HepG2 (cell line): ENCODE measurements around the gene RHBDL1. TPM values are rescaled to one million over a fixed set of nuclear protein-coding genes. Genes with fewer than 3 reads are reported as not detected.

ENCODE experiments used
- ARHGAP35 ChIP-seq: sonication (generic); formaldehyde crosslinking; IDR thresholded peaks from 2 replicates; pipeline ENCODE4 v1.9.0; 2022; ENCODE audit warnings: mild to moderate bottlenecking, inconsistent platforms, moderate library complexity, missing genetic modification reagents, borderline replicate concordance
- CREBL2 ChIP-seq: sonication (generic); formaldehyde crosslinking; IDR thresholded peaks from 2 replicates; pipeline ENCODE4 v1.8.1; 2023; ENCODE audit warnings: missing genetic modification reagents, mild to moderate bottlenecking, borderline replicate concordance
- GATA4 ChIP-seq: sonication (generic); IDR thresholded peaks from 2 replicates; pipeline ENCODE4 v1.6.1; 2016; ENCODE audit warnings: antibody characterized with exemption, low read depth, borderline replicate concordance
- HOXA7 ChIP-seq: sonication (generic); formaldehyde crosslinking; IDR thresholded peaks from 2 replicates; pipeline ENCODE4 v1.8.1; 2022; ENCODE audit warnings: mild to moderate bottlenecking, missing genetic modification reagents, moderate library complexity
- NFYC ChIP-seq: IDR thresholded peaks from 2 replicates; pipeline ENCODE4 v1.6.1; 2016; ENCODE audit warnings: missing genetic modification reagents, missing compliant biosample characterization
- NONO ChIP-seq, 2 experiments: fragments of 450-650 bp in 1 of 2; sonication (generic) in 1 of 2; formaldehyde crosslinking in 1 of 2; IDR thresholded peaks in 1 of 2; conservative IDR thresholded peaks in 1 of 2; 2 replicates each; pipeline versions ENCODE4 v1.6.1 to v1.8.0; 2017 to 2022; ENCODE audit warnings: mild to moderate bottlenecking in 1 of 2, missing genetic modification reagents in 1 of 2, moderate library complexity in 1 of 2
- POLR2G ChIP-seq: fragments of 200-400 bp; formaldehyde crosslinking; IDR thresholded peaks from 2 replicates; pipeline ENCODE4 v1.6.1; 2018; ENCODE audit warnings: mild to moderate bottlenecking, low read depth, low read length, moderate library complexity
- SIX1 ChIP-seq: sonication (generic); formaldehyde crosslinking; IDR thresholded peaks from 2 replicates; pipeline ENCODE4 v1.4.0; 2020; ENCODE audit warnings: missing genetic modification reagents, borderline replicate concordance
- SMARCE1 ChIP-seq: fragments of 450-650 bp; IDR thresholded peaks from 2 replicates; pipeline ENCODE4 v1.6.1; 2017; ENCODE audit warnings: borderline replicate concordance
- TMF1 ChIP-seq: sonication (generic); formaldehyde crosslinking; IDR thresholded peaks from 2 replicates; pipeline ENCODE4 v1.8.1; 2022; ENCODE audit warnings: low read depth, missing genetic modification reagents
- ZBTB38 ChIP-seq: sonication (generic); formaldehyde crosslinking; IDR thresholded peaks from 2 replicates; pipeline ENCODE4 v1.5.1; 2020; ENCODE audit warnings: mild to moderate bottlenecking, missing genetic modification reagents
- ZFP82 ChIP-seq: sonication (generic); formaldehyde crosslinking; IDR thresholded peaks from 2 replicates; pipeline ENCODE4 v1.5.1; 2020; ENCODE audit warnings: mild to moderate bottlenecking, missing genetic modification reagents, borderline replicate concordance
- ZNF225 ChIP-seq: sonication (generic); formaldehyde crosslinking; IDR thresholded peaks from 2 replicates; pipeline ENCODE4 v1.4.0; 2020; ENCODE audit warnings: mild to moderate bottlenecking, missing genetic modification reagents
- ZNF264 ChIP-seq: sonication (generic); formaldehyde crosslinking; IDR thresholded peaks from 2 replicates; pipeline ENCODE4 v1.4.0; 2020; ENCODE audit warnings: missing genetic modification reagents
- ZNF329 ChIP-seq: sonication (generic); formaldehyde crosslinking; IDR thresholded peaks from 2 replicates; pipeline ENCODE4 v1.9.0; 2021; ENCODE audit warnings: low read depth, mild to moderate bottlenecking, missing genetic modification reagents
- ZNF572 ChIP-seq: sonication (generic); formaldehyde crosslinking; IDR thresholded peaks from 2 replicates; pipeline ENCODE4 v1.5.1; 2020; ENCODE audit warnings: mild to moderate bottlenecking, missing genetic modification reagents
- ZNF589 ChIP-seq: sonication (generic); formaldehyde crosslinking; conservative IDR thresholded peaks from 2 replicates; pipeline ENCODE4 v1.8.0; 2022; ENCODE audit warnings: mild to moderate bottlenecking, moderate library complexity, missing genetic modification reagents
- ZNF598 ChIP-seq: sonication (generic); formaldehyde crosslinking; IDR thresholded peaks from 2 replicates; pipeline ENCODE4 v1.5.1; 2020; ENCODE audit warnings: mild to moderate bottlenecking, missing genetic modification reagents, borderline replicate concordance
- ZNF652 ChIP-seq: IDR thresholded peaks from 2 replicates; pipeline ENCODE4 v1.6.1; 2016; ENCODE audit warnings: low read depth, borderline replicate concordance
- ZNF83 ChIP-seq: sonication (generic); formaldehyde crosslinking; IDR thresholded peaks from 2 replicates; pipeline ENCODE4 v1.4.0; 2020; ENCODE audit warnings: missing genetic modification reagents, mild to moderate bottlenecking, borderline replicate concordance
- polyA plus RNA-seq, 8 experiments: library from polyadenylated mRNA; depleted of rRNA in 3 of 8; stranded (reverse) in 7 of 8; unstranded in 1 of 8; fragments of >200 nt; fragmentation: Illumina TruSeq in 4 of 8; extraction: Trizol in 4 of 8; gene quantifications; 2 replicates each; pipeline versions ENCODE4 v1.2.1 to v1.2.3, GENCODE V29; 2011 to 2016; ENCODE audit warnings: low read depth in 4 of 8, missing spikeins in 1 of 8, mixed read lengths in 1 of 8; ENCODE audit not compliant: insufficient read depth in 1 of 8
- total RNA-seq, 5 experiments: library from RNA; depleted of rRNA; stranded (reverse); fragments of >200 nt; fragmentation: Illumina TruSeq; extraction: Trizol; gene quantifications; 2 replicates each; pipeline ENCODE4 v1.2.3, GENCODE V29; 2016; ENCODE audit warnings: low read depth in 1 of 5
- TF ChIP-seq, protein P1 (sequence below): sonication (generic); formaldehyde crosslinking; IDR thresholded peaks from 2 replicates; pipeline ENCODE4 v1.8.0; 2022; ENCODE audit warnings: mild to moderate bottlenecking, missing genetic modification reagents, moderate library complexity
- TF ChIP-seq, protein P2 (sequence below): sonication (generic); formaldehyde crosslinking; IDR thresholded peaks from 2 replicates; pipeline ENCODE4 v1.4.0; 2020; ENCODE audit warnings: missing genetic modification reagents
- TF ChIP-seq, protein P3 (sequence below): sonication (generic); formaldehyde crosslinking; IDR thresholded peaks from 2 replicates; pipeline ENCODE4 v1.9.0; 2022; ENCODE audit warnings: missing genetic modification reagents, mild to moderate bottlenecking, borderline replicate concordance
- TF ChIP-seq, protein P4 (sequence below): IDR thresholded peaks from 2 replicates; pipeline ENCODE4 v1.6.1; 2016; ENCODE audit warnings: missing compliant biosample characterization, missing genetic modification reagents, borderline replicate concordance

Gene RHBDL1
- total and polyA plus RNA-seq, 2 of the 13 experiments (the other 11 are each of a cell fraction or from before 2014, with no cell fraction given), result 1.8 to 3.8 TPM

DNA sequence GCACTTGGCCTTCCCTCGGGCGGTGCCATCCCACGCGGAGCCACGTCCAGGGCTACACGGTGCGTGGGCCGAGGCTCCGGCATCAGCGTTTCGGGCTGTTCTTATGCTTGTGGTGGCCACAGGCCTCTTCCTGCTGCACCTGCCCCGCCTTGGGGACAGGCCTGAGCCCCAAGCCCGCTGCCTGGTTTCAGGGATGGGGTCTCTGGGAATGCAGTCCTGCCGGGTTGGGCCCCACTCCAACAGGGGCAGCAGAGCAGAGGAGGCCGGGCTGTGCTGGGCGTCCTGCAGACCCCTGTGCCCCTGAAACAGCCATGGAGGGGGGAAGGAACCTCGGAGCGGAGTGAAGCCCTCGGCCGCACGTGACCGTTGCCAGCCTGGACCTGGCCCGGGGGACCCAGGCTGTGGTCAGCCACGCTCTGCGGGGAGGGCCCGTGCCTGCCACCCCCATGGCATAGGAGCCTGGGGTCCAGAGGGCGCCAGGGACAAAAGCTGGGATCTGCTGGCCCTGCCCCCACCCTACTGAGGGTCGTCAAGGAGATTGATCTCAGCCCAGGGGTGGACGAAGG is 45.1 kb upstream of the RHBDL1 start (continued):
- TF ChIP-seq, protein P1, sequence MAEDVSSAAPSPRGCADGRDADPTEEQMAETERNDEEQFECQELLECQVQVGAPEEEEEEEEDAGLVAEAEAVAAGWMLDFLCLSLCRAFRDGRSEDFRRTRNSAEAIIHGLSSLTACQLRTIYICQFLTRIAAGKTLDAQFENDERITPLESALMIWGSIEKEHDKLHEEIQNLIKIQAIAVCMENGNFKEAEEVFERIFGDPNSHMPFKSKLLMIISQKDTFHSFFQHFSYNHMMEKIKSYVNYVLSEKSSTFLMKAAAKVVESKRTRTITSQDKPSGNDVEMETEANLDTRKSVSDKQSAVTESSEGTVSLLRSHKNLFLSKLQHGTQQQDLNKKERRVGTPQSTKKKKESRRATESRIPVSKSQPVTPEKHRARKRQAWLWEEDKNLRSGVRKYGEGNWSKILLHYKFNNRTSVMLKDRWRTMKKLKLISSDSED (CRISPR knock-in tag), result no peak
- TF ChIP-seq, protein P2, sequence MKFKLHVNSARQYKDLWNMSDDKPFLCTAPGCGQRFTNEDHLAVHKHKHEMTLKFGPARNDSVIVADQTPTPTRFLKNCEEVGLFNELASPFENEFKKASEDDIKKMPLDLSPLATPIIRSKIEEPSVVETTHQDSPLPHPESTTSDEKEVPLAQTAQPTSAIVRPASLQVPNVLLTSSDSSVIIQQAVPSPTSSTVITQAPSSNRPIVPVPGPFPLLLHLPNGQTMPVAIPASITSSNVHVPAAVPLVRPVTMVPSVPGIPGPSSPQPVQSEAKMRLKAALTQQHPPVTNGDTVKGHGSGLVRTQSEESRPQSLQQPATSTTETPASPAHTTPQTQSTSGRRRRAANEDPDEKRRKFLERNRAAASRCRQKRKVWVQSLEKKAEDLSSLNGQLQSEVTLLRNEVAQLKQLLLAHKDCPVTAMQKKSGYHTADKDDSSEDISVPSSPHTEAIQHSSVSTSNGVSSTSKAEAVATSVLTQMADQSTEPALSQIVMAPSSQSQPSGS (CRISPR knock-in tag), result no peak
- 0 out of 2 replicates have a peak, but pooled peaks have one; percentile 29 for TF ChIP-seq ZNF264 (CRISPR knock-in tag)
- no peak for TF ChIP-seq ZBTB38 (CRISPR knock-in tag)
- TF ChIP-seq ZNF83 (CRISPR knock-in tag), result 0 out of 2 replicates have a peak, but pooled peaks have one; percentile 21
- TF ChIP-seq ZNF572 (CRISPR knock-in tag), result no peak
- TF ChIP-seq, protein P3, sequence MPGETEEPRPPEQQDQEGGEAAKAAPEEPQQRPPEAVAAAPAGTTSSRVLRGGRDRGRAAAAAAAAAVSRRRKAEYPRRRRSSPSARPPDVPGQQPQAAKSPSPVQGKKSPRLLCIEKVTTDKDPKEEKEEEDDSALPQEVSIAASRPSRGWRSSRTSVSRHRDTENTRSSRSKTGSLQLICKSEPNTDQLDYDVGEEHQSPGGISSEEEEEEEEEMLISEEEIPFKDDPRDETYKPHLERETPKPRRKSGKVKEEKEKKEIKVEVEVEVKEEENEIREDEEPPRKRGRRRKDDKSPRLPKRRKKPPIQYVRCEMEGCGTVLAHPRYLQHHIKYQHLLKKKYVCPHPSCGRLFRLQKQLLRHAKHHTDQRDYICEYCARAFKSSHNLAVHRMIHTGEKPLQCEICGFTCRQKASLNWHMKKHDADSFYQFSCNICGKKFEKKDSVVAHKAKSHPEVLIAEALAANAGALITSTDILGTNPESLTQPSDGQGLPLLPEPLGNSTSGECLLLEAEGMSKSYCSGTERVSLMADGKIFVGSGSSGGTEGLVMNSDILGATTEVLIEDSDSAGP, result peak; percentile 70; the same call in 1 of the 2 replicates
- TF ChIP-seq ZNF652 (CRISPR knock-in tag), result no peak
- no peak for TF ChIP-seq TMF1
- no peak for TF ChIP-seq ARHGAP35
- no peak for TF ChIP-seq NFYC
- no peak for TF ChIP-seq ZNF589 (CRISPR knock-in tag)
- no peak for TF ChIP-seq HOXA7
- no peak for TF ChIP-seq ZNF225
- TF ChIP-seq ZFP82 (CRISPR knock-in tag), result no peak; the same call in 1 of the 2 replicates
- TF ChIP-seq SMARCE1, result no peak
- TF ChIP-seq SIX1 (CRISPR knock-in tag), result peak; percentile 70; the same call in 1 of the 2 replicates
- TF ChIP-seq POLR2G, result no peak; the same call in 1 of the 2 replicates
- no peak for TF ChIP-seq ZNF598 (CRISPR knock-in tag)
- TF ChIP-seq GATA4, result no peak
- no peak for TF ChIP-seq NONO (IDR thresholded peaks at IDR 0.05)
- TF ChIP-seq NONO (CRISPR knock-in tag; conservative IDR thresholded peaks at IDR 0.05), result peak; percentile 54; the same call in 1 of the 2 replicates
- no peak for TF ChIP-seq CREBL2
- no peak for TF ChIP-seq ZNF329 (CRISPR knock-in tag)
- TF ChIP-seq, protein P4, sequence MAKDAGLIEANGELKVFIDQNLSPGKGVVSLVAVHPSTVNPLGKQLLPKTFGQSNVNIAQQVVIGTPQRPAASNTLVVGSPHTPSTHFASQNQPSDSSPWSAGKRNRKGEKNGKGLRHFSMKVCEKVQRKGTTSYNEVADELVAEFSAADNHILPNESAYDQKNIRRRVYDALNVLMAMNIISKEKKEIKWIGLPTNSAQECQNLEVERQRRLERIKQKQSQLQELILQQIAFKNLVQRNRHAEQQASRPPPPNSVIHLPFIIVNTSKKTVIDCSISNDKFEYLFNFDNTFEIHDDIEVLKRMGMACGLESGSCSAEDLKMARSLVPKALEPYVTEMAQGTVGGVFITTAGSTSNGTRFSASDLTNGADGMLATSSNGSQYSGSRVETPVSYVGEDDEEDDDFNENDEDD, result 0 out of 2 replicates have a peak, but pooled peaks have one; percentile 40
